Panc1 (cell line): ENCODE measurements around the gene ARPC5L. TPM values are rescaled to one million over a fixed set of nuclear protein-coding genes. Genes with fewer than 3 reads are reported as not detected.

ENCODE experiments used
- ATAC-seq: fragments of 200-7000 bp; cut with Tn5 transposase; 2 replicates; pipeline ENCODE4 v1.9.1; 2020; ENCODE audit warnings: mild to moderate bottlenecking, moderate library complexity
- BruUV-seq: library from RNA; stranded (reverse); fragments of 400-500 nt; replicated peaks from 2 replicates; lab custom pipeline; 2021; lab: Mats Ljungman, UMichigan
- CTCF ChIA-PET: fragments of 300-600 bp; sonication (Branson Sonifier 250); formaldehyde crosslinking; loops from one replicate; lab custom pipeline; 2022; ENCODE audit warnings: antibody characterized with exemption; lab: Charles Lee
- POLR2A ChIA-PET: fragments of 300-600 bp; sonication (Branson Sonifier 250); formaldehyde crosslinking; loops from one replicate; lab custom pipeline; 2022; ENCODE audit warnings: antibody characterized with exemption; lab: Charles Lee
- DNase-seq: peaks from one replicate; pipeline ENCODE4 v3.0.0-alpha.2; 2010; ENCODE audit warnings: low read depth, low spot score
- H3K27ac ChIP-seq: 2 replicates; pipeline ENCODE4 v1.5.1; 2011; ENCODE audit warnings: mild to moderate bottlenecking, low read length, inconsistent platforms
- H3K27me3 ChIP-seq: fragments of 200-500 bp; sonication (Bioruptor generic); 2 replicates; pipeline ENCODE4 v1.6.0; 2014; ENCODE audit warnings: low read length, inconsistent platforms; ENCODE audit not compliant: control insufficient read depth, insufficient read depth
- H3K36me3 ChIP-seq: fragments of 200-500 bp; sonication (Bioruptor generic); 2 replicates; pipeline ENCODE4 v1.5.1; 2014; ENCODE audit warnings: inconsistent platforms, mild to moderate bottlenecking, low read length, moderate library complexity; ENCODE audit not compliant: control insufficient read depth, insufficient read depth
- H3K4me1 ChIP-seq: 2 replicates; pipeline ENCODE4 v1.5.1; 2011; ENCODE audit warnings: inconsistent platforms, mild to moderate bottlenecking, low read length, moderate library complexity; ENCODE audit not compliant: control insufficient read depth, insufficient read depth
- H3K4me3 ChIP-seq, 2 experiments: 2 replicates each; pipeline ENCODE4 v1.5.1; 2011 to 2012; ENCODE audit warnings: low read depth in 2 of 2, low read length in 2 of 2, mild to moderate bottlenecking in 2 of 2, inconsistent platforms in 1 of 2, moderate library complexity in 1 of 2
- H3K9me3 ChIP-seq: fragments of 200-500 bp; sonication (Bioruptor generic); 2 replicates; pipeline ENCODE4 v1.5.1; 2014; ENCODE audit warnings: low read depth, mild to moderate bottlenecking, inconsistent platforms, low read length, moderate library complexity; ENCODE audit not compliant: control insufficient read depth, insufficient read depth
- CTCF ChIP-seq: fragments of 450-650 bp; IDR thresholded peaks from 2 replicates; pipeline ENCODE4 v1.5.1; 2017; ENCODE audit warnings: mild to moderate bottlenecking
- POLR2AphosphoS5 ChIP-seq: IDR thresholded peaks from 2 replicates; pipeline ENCODE4 v1.6.1; 2012; ENCODE audit warnings: mild to moderate bottlenecking, low read depth, low read length, moderate library complexity
- REST ChIP-seq, 2 experiments: IDR thresholded peaks; 2 replicates each; pipeline ENCODE4 v1.6.1; 2011 to 2012; ENCODE audit warnings: low read depth in 2 of 2, control low read depth in 1 of 2, low read length in 1 of 2, mild to moderate bottlenecking in 1 of 2, moderate library complexity in 1 of 2; ENCODE audit not compliant: insufficient read depth in 1 of 2
- SIN3A ChIP-seq: IDR thresholded peaks from 2 replicates; pipeline ENCODE4 v1.6.1; 2012; ENCODE audit warnings: low read depth, mild to moderate bottlenecking, low read length, moderate library complexity, borderline replicate concordance; ENCODE audit not compliant: insufficient read depth
- TCF7L2 ChIP-seq: IDR thresholded peaks from 2 replicates; pipeline ENCODE4 v1.6.1; 2011; ENCODE audit warnings: mild to moderate bottlenecking, low read depth, low read length, inconsistent platforms
- in situ Hi-C: cut with HindIII; loops from 2 replicates; pipeline ENCODE4 v1.10.0; 2016; ENCODE audit warnings: low sequenced_read_pairs, low pct_unique_long_range_greater_than_20kb
- intact Hi-C: fragments of 100-400 bp; cut with micrococcal nuclease; formaldehyde crosslinking; loops from one replicate; pipeline ENCODE4 v1.10.0; 2022; ENCODE audit not compliant: unreplicated experiment
- total RNA-seq: library from RNA; stranded (reverse); gene quantifications from one replicate; pipeline ENCODE4 v1.2.1, GENCODE V29; 2021; ENCODE audit not compliant: unreplicated experiment

Gene ARPC5L
- total RNA-seq, 1 experiment from 2014 or later, result 39.6 TPM

DNA sequence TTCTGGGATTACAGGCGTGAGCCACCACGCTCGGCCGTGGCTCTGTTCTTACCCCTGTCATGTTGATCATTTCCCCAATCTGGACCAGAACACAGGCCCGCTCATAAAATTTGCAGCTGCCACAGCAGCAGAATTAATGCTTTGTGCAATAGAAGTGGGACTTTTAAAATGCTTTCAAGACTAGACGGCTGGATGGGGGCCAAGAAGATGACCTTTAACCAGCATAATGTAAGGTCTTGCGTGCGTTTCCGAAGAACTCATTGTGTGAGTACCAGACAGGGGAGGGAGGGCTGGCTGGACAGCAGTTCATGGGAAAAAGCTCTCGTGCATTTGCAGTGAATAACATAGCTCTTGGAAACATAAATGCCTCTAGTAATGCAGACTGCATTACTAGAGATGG, 12.1 kb upstream of the ARPC5L start:
- Histone ChIP-seq H3K36me3 (no peaks in the 10 kb centered on the region), H3K4me3 (no peak overlapping the region), H3K9me3 (no peaks in the 10 kb centered on the region), H3K27ac (no peak overlapping the region), H3K27me3 (no peaks in the 10 kb centered on the region), H3K4me1 (no peaks in the 10 kb centered on the region; the same call in 1 of the 2 replicates)
- ChIA-PET CTCF (interaction anchor here (7.5 kb wide), 1 partner anchor 75 kb away, joined by 134 read pairs; the partner anchor contains the start of genes NR6A1 and OLFML2A), POLR2A (interaction anchor here (0.5 kb wide), 1 partner anchor 13 kb away, joined by 3 read pairs; no protein-coding TSS in a partner anchor)
- DNase-seq (no peak), ATAC-seq (no peak)
- intact Hi-C loops, result no loop called here
- no TSS peak for BruUV-seq
- in situ Hi-C loops, result no loop called here
- TF ChIP-seq SIN3A (no peak), POLR2AphosphoS5 (no peak), CTCF (no peak), REST (IDR thresholded peaks at IDR 0.05; ENCODE audit: insufficient read depth in 1 of 2, low read depth in 2 of 2, low read length in 1 of 2) (no peak), TCF7L2 (no peak)

- CTCF ChIA-PET, result interaction anchor here (0.5 to 7.5 kb wide), 12 partner anchors 9 to 393 kb away, joined by 3 to 134 read pairs (median 7); partner anchors contain the start of genes NR6A1 and OLFML2A
- ATAC-seq (no peak), DNase-seq (no peak)
- TF ChIP-seq POLR2AphosphoS5 (no peak), CTCF (no peak), SIN3A (no peak)
- POLR2A ChIA-PET, result interaction anchor here (0.5 kb wide), 1 partner anchor 80 kb away, joined by 18 read pairs; no protein-coding TSS in a partner anchor
- Histone ChIP-seq H3K27me3 (no peaks in the 10 kb centered on the region), H3K27ac (no peak overlapping the region), H3K36me3 (no peaks in the 10 kb centered on the region), H3K4me3 (peak overlapping the region; percentile 48 to 56), H3K9me3 (no peaks in the 10 kb centered on the region), H3K4me1 (peaks cover 2% of the 10 kb centered on the region; the same call in 1 of the 2 replicates)
- no TSS peak for BruUV-seq
- intact Hi-C loops (no loop called here), in situ Hi-C loops (no loop called here)
Measured at GRCh38 chr9:124852121-124852828, 9.7 kb upstream of the ARPC5L start.
